ENCODE measurements around the gene CEP350.
"Not testable (repeated sequence)": the region's sequence is repeated elsewhere in the genome, so short reads cannot be mapped to it uniquely, and the experiment has no call there.

Gene CEP350

DNA sequence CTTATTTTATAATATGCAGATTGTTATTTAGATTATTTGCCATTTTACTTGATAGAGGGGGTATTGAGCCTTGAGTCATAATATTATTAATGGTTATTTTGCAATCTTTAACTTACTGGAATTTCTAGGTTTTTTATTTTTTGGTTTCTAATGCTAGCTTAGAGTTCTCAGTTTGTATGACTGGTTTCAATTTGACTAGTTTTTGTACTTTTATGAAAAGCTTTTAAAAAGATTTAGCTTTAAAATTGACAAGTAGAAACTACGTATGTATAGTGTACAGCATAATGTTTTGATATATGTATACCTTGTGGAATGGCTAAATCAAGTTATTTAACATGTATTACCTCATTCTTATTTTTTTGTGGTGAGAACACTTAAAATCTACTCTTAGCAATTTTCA, 41.5 kb downstream of the CEP350 start:
- DNase-seq: no peak

DNA sequence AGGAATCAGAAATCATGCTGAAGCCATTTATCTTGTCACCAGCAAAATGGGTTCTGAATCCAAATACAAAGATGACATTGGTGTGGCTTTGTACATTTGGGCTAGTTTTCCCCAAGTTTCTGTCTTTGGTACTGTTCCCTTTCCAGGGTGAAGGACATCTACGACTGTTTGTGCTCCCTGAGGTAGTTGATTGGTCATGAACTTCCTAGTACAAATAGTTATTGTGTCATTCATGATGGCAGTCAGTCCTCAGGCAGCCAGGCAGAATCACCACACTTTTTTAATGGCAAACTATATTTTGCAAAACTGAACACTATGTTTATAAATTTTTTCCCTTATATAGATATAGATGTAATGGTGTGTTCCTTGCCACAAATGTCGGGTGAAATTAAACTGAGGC, 46.0 kb downstream of the CEP350 start:
- DNase-seq: no peak

DNA sequence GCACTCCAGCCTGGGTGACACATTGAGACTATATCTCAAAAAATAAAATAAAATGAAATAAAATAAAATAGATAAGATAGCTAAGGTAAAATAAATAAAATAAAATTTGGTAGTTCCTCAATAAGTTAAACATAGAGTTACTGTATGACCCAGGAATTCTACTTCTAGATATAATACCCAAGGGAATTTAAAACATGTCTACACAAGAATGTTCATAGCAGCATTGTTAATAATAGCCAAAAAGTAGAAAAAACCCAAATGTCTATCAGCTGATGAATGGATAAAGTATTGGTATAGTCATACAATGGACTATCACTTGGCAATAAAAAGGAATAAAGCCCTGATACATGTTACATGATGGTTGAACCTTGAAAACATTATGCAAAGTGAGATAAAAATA, 47.8 kb downstream of the CEP350 start:
- no peak for DNase-seq

DNA sequence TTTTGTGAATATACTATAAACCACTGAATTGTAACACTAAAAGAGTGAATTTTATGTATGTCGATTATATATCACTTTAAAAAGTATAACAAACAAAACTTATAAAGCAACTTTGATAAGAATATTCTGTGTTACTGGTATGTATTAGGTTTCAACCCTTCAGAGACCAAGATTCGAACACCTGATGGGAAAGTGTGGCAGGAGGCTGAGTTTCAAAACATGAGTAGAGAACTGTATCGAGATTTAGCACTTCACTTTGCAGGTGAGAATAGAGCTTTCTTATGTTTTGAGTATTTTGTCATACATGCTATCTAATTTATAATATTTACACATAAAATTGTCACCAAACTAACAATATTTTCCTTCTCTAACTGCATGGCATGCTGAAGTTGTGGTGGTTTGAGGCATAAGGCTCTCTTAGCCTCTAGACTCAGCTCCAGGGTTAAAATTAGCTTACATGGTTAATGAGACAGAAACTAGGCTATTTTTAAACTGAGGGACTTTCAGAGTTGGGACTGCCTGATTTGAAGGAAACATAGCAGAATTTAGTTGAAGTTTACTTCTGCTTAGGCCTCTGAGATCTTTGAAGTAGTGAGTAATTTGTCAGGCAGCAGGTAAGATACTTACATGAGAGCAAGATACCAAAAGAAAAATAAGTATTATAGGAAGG, 48.6 kb downstream of the CEP350 start:
- DNase-seq: no peak

DNA sequence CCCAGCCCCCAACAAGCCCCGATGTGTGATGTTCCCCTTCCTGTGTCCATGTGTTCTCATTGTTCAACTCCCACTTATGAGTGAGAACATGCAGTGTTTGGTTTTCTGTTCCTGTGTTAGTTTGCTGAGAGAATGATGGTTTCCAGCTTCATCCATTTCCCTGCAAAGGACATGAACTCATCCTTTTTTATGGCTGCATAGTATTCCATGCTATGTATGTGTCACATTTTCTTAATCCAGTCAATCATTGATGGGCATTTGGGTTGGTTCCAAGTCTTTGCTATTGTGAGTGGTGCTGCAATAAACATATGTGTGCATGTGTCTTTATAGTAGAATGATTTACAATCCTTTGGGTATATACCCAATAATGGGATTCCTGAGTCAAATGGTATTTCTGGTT, 52.2 kb downstream of the CEP350 start:
- not testable (repeated sequence) for DNase-seq

DNA sequence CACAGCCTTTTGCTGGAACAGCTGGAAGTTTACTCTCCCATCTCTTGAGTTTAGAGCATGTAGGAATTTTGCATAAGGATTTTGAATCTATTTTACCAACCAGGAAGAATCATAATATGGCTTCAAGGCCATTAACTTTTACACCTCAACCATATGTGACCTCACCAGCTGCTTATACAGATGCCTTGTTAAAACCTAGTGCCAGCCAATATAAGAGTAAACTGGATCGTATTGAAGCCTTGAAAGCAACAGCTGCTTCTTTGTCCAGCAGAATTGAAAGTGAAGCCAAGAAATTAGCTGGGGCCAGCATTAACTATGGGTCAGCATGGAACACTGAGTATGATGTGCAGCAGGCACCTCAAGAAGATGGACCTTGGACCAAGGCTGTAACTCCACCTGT, 65.4 kb downstream of the CEP350 start:
- peak in 1 of 2 experiments; percentile 4 for DNase-seq

DNA sequence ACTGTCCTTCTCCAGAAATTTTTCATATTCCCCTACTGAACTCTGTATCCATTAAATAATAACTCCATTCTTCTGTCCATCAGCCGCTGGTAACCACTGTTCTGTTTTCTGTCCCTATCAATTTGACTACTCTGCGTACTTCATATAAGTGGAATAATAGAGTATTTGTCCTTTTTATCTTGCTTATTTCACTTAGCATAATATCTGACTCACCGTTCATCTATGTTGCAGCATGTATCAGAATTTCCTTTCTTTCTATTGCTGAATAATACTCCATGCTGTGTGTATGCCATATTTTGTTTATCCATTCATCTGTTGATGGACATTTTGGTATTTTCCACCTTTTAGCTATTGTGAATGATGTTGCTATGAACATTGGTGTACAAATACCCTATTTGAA, 71.9 kb downstream of the CEP350 start:
- no peak for DNase-seq

DNA sequence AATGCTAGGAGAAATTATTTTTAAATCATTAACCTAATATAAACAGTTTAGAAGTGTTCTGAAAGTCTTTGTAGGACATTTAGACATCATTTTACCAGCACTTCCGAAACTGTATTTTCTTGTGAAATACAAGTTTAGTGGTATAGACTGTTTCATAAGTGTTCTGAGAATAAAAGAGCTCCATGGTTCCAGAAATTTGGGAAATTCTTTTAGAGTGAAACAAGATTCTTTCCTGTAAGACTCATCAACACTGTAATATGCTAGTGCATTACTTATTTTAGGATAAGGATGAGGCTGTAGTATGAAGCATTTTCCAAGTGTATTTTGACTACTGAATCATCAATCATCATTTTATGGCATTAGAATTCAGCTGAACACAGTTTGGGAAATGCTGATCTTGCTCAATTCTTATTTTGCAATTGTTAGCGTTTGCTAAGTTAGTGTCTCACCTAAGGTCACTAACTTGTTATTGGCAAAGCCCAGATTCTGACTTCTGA, 73.4 kb downstream of the CEP350 start:
- DNase-seq: no peak

DNA sequence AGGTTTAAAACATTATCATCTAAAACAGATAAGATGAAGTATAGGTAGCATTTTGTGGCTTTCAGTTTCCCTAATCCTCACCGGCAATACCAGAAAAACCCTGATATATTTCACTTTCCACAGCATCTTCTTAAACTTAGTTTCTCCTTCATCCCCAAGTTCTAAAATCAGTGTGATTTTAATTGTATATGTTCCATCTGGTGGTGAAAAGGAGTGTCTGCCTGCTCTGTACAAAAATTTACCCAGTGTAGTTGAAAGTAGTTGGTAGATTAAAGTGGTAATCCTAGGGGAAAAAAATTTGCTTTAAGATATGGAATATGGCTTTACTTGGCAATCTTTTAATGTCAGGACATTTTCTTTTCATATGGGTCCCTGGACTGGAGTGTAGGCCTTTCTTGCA, 74.3 kb downstream of the CEP350 start:
- DNase-seq: no peak

DNA sequence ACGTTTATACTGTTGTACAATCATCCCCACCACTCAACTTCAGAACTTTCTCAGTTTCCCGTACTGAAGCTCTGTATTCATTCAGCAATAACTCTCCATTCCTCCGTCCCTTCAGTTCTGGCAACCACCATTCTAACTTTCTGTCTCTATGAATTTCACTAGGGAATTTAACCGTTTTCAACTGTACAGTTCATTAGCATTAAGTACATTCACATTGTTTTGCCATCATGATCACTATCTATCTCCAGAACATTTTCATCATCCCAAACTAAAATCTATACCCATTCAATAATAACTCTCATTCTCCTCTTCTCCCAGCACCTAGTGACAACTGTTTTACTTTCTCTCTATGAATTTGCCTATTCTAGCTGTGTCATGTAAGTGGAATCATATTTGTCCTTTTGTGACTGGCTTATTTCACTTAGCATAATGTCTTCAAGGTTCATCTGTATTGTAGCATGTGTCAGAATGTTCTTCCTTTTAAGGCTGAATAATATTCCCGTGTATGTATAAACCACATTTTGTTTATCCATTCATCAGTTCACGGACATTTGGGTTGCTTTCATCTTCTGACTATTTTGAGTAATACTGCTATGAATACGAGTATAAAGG, 75.0 kb downstream of the CEP350 start:
- no peak for DNase-seq

DNA sequence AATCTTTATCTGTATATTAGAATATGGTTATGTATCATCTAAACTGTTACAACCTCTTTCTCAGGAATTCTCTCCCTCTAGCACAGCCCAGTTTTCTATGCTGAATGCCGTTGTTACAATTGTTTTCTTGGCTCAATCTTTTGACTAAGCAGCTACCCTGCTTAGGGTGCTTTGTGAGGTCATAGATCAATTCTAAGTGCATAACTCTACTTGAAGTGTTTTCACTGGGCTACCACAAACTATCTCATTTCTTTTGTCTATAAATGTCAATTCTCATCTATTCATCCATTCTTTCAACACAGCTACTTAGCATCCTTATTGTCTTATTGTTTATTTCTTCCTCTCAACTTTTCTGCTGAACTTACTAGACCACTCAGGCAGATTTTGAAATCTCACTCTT, 77.1 kb downstream of the CEP350 start:
- DNase-seq: no peak

DNA sequence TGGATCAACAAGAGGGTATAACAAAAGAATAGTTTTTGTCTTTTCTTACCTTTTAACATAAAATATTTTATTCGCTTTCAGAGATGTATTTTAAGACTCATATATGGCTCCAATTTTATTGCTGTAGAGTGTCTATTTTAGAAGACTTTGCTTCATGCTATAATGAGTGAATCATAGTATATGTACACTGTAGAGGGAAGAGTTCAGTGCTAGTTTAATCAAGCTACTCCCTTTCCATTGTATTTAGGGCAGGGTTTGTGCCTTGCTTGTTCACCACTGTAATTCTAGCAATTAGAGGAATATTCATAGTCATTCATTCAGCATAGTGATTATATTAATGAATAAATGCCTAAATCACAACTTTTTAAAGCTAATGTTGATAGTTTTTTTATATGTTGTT, 78.8 kb downstream of the CEP350 start:
- no peak for DNase-seq

DNA sequence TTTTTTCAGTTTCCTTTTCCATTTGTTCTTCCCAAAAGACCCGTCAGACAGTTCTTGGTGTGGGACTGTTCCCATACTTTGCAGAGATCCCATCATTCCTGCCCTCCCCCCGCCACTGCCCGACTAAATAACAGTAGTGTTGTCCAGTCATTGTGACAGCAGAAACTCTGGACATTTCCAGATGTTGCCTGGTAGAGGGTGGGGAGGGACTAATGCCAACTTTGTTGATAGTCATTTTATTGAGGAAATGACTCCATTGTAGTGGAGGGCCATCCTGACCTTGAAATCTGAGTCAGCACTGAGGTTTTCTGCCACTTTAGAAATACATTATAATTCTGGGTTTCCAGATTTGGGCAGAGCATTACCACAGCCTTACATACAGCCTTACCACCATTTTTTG, 85.4 kb downstream of the CEP350 start:
- no peak for DNase-seq

DNA sequence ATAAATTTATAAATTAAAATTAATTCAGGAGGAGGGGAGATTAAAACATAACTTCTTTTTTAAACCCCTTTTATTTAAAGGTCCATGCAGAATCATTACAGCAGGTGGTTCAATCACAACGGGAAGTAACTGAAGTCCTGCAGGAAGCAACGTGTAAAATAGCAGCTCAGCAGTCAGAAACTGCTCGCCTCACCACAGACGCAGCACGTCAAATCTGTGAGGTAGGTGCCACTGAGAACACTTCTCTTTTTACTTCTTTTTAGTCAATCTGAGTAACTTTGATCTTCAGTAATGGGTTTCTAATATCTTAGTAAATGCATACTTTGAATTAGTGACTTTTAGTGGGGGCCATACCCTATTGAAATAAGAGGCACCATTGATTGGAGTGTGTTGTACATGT, 87.0 kb downstream of the CEP350 start:
- no peak for DNase-seq

DNA sequence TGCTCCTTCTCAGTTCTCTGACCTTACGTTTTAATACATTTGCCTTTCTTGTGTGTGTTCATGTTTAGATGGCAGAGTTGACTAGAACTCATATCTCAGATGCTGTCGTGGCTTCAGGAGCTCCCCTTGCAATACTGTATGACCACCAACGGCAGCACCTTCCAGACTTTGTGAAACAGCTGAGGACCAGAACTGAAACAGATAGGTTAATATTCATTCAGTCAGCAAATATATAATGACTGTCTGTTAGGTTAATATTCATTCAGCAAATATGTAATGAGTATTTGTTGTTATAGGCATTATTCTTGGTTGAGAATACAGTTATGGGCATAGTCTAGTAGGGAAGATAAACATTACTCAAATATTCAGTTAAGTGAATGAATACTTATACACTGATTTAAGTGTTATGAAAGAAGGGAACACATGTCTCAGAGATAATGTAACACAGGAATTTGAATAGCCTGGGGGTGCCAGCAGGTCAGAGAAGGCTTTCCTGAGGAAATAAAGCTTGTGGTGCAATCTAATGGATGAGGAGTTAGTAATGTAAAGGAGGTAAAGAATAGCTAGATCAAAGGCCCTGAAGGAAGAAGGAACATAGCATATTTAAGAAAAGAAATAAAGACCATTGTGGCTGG, 88.5 kb downstream of the CEP350 start:
- DNase-seq: no peak

DNA sequence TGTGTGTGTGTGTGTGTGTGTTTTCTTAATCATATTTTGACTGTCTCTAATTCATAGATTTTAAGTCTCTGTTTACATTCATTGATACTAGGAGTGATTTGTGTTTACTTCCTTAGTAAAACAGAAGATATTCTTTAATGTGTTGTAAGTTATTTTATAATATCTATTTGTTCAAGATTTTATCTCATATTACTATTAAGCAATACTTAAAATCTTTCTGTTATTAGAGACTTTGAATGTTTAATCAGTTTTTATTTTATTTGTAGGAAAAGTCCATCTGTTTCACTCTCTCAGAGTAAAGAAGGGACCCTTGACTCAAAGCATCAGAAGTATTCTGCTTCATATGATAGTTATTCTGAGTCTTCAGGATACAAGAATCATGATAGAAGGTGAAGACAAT, 89.2 kb downstream of the CEP350 start:
- DNase-seq: no peak

DNA sequence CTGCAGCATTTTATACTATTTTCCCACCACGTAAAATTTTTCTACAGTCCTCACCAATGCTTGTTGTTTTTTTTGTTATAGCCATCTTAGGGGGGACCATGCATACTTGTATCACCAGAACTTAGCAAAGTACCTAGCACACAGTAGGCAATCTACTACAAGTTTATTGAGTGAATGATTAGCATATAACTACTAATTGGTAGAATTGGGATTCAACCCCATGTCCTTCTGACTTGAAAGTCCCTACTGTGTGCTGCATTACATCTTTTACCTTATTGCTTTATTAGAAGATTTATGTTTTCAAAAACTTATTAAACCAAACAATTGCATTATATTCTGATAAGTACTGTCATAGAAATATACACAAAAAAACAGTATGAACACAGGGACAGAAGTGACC, 92.1 kb downstream of the CEP350 start:
- DNase-seq: no peak

DNA sequence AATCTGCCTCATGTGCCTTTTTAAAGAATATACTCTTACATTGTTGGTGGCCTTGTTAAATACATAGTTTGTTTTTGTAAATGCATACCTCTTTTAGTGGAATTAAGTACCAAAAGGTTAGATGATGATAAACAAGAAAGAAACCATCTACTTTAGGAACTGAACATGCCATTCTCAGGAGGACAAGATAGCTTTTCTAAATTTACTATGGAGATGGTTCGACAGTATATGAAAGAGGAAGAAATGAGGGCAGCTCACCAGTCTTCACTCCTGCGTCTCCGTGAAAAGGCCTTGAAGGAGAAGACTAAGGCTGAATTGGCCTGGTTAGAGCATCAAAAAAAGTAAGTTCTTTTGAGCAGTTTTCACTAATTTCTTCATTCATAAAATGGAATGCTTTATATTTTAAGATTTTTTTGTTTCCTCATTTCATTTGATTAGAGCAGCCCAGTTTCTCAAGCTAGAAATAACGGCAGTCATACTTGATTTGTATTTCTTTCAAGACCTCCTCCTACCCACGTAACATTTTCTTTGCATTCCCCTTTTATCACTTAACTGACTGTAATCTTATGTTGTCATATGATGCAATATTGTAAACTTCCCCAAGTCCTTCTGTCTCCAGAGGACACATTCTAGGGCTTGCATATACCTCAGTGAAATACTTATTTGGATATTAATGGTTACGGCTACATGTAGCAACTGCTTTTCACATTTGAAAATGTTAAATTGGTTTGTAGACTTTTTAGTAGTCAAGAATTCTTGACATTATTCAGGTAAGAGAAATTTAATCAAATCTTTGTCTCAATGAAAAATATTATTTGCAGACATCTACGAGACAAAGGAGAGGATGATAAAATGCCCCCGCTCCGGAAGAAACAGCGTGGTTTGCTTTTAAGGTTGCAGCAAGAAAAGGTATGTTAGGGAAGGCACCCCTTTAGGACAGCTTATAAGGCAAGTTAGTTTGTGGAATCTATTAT, 99.3 kb downstream of the CEP350 start:
- no peak for DNase-seq

DNA sequence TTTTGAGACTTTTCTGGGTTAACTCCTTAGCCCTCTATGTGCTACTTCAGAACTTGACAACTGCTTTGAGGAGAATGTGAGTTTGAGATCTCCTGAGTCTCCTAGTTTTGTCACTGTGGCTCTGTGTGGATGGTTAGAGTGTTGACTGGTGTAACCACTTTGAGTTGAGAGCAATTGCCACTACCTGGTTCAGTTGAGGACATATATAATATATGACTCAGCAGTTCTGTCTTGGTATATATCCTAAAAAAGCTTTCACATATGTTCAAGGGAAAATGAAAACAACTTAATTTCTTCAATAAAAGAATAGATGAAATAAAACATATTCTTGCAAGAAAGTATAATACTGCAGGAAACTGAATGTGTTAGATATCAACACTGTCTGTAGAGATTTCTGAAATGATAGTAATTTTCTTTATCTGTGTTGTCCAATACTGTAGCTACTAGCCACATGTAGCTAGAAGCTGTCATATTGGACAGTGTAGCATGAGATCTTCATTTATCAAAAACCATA, 103.3 kb downstream of the CEP350 start:
- DNase-seq: no peak

DNA sequence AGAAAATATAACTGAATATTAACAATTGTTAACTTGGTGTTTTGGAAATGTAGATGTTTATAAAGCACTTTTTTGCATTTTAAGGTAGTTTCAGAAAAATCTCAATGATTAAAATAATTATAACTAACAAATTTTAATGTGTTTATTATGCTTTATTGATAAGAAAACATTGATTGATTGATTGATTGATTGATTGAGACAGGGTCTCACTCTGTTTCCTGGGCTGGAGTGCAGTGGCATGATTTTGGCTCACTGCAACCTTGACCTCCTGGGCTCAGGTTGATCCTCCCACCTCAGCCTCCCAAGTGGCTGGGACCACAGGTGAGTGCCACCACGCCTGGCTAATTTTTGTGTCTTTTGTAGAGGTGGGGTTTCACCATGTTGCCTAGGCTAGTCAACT, 106.4 kb downstream of the CEP350 start:
- no peak for DNase-seq

DNA sequence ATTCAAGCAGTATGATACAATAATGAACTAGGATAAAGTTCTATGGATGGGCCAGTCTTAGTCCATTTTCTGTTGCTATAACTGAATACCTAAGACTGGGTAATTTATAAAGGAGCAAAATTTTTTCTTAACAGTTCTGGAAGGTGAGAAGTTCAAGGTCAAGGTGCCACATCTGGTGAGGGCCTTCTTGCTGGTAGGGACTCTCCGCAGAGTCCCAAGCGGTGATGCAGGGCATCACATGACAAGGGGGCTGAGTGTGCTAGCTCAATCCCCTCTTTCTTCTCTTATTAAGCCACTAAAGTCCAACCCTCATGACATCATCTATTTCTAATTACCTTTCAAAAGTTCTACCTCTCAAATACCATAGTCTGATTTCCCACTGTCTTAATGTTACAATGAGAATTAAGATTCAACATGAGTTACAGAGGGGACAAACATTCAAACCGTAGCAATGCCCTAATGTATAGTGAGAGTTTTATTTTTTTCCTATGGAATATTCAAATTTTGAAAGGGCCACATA, 107.9 kb downstream of the CEP350 start:
- no peak for DNase-seq

DNA sequence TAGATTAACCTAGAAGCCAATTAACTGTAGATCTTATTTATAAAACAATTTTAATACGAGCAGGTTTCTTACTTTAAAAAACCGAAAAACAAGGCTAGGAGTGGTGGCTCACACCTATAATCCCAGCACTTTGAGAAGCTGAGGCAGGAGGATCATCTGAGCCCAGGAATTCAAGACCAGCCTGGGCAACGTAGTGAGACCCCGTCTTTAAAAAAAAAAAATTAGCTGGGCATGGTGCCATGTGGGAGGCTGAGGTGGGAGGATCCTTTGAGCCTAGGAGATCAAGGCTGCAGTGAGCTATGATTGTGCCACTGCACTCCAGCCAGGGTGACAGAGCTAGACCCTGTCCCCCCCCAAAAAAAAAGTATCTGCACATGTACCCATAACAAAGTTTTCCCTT, 110.8 kb downstream of the CEP350 start:
- DNase-seq: no peak

DNA sequence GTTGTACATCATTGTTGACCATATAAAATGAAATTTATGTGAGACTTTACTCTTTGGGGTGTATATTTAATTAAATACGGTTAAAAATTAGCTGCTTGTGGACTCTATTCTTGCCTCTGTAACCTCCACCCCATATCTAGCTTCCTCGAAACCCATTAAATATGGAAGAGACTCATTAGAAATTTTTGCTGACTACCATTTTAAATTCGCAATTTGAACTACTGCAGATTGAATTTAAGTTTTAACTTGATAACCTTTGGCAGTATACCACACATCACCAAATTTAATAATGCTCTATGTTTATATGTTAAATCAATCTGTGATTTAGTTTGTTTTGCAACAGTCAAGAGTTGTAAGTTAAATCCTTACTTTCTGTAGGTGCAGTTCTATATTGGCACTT, 111.5 kb downstream of the CEP350 start:
- no peak for DNase-seq
